Progenitor cell of endocrine pancreas (in vitro differentiated cells): ENCODE measurements around the gene SPEF2. TPM values are rescaled to one million over a fixed set of nuclear protein-coding genes. Genes with fewer than 3 reads are reported as not detected.
"Not testable (repeated sequence)": the region's sequence is repeated elsewhere in the genome, so short reads cannot be mapped to it uniquely, and the experiment has no call there.

Experiments used
- DNase-seq: peaks from one replicate; pipeline ENCODE4 v3.0.0; 2021; ENCODE audit warnings: low spot score; ENCODE audit not compliant: unreplicated experiment
- H3K27ac Mint-ChIP-seq: 2 replicates; pipeline ENCODE4 v1.8.0; 2021; ENCODE audit warnings: mild to moderate bottlenecking, moderate library complexity, mixed read lengths
- H3K27me3 Mint-ChIP-seq: 2 replicates; pipeline ENCODE4 v1.8.0; 2021; ENCODE audit warnings: mixed read lengths
- H3K36me3 Mint-ChIP-seq: 2 replicates; pipeline ENCODE4 v1.8.0; 2022; ENCODE audit warnings: mixed read lengths; ENCODE audit not compliant: insufficient read depth
- H3K4me1 Mint-ChIP-seq: 2 replicates; pipeline ENCODE4 v1.8.0; 2021; ENCODE audit warnings: low read depth, mixed read lengths
- H3K4me3 Mint-ChIP-seq: 2 replicates; pipeline ENCODE4 v1.8.0; 2021; ENCODE audit warnings: low read depth, mild to moderate bottlenecking, moderate library complexity, mixed read lengths
- H3K9me3 Mint-ChIP-seq: 2 replicates; pipeline ENCODE4 v1.8.0; 2021; ENCODE audit warnings: low read depth, mixed read lengths
- CTCF ChIP-seq: fragments of 200-600 bp; sonication (generic); IDR thresholded peaks from one replicate; pipeline ENCODE4 v1.5.0; 2021; ENCODE audit warnings: antibody characterized with exemption, mild to moderate bottlenecking; ENCODE audit not compliant: unreplicated experiment
- total RNA-seq: library from RNA; stranded (reverse); gene quantifications from 2 replicates; pipeline ENCODE4 v1.2.1, GENCODE V29; 2021

SPEF2 gene
- total RNA-seq, 1 donor from 2014 or later = 16.0 TPM

- no peak overlapping the region for H3K4me3 Mint-ChIP-seq
- DNase-seq = no peak
- H3K9me3 Mint-ChIP-seq = peaks cover 3% of the 10 kb centered on the region
- H3K36me3 Mint-ChIP-seq = peaks cover 2% of the 10 kb centered on the region
- no peak overlapping the region for H3K27ac Mint-ChIP-seq
- no peaks in the 10 kb centered on the region for H3K27me3 Mint-ChIP-seq
- no peaks in the 10 kb centered on the region for H3K4me1 Mint-ChIP-seq
- TF ChIP-seq CTCF = no peak
Measured at GRCh38 chr5:35664584-35664983, 46.9 kb downstream of the SPEF2 start.

DNA sequence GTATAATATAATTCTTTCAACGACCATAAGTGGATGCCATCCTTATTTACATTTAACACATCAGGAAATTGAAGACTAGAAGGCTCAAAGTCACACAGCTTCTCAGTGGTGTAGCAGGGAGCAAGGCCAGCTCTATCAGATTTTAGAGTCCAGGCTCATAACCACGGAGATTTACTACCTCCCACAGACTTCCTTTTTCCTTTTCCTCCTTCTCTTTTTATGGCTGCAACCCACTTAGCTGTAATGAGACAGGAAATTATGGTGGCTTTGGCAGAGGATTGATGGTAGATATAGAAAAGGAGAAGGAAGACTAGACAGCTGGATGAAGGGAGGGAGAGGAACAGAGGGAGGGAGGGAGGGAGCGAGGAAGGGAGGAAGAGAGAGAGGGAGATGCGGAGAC is 47.4 kb downstream of the SPEF2 start:
- no peak for TF ChIP-seq CTCF
- peaks cover 3% of the 10 kb centered on the region for H3K9me3 Mint-ChIP-seq

GRCh38 chr5:35668319-35668718 is 50.7 kb downstream of the SPEF2 start:
- H3K27ac Mint-ChIP-seq = no peak overlapping the region
- H3K4me1 Mint-ChIP-seq = no peaks in the 10 kb centered on the region
- H3K27me3 Mint-ChIP-seq = no peaks in the 10 kb centered on the region
- H3K9me3 Mint-ChIP-seq = no peaks in the 10 kb centered on the region
- DNase-seq = no peak
- no peak overlapping the region for H3K4me3 Mint-ChIP-seq
- no peaks in the 10 kb centered on the region for H3K36me3 Mint-ChIP-seq
- no peak for TF ChIP-seq CTCF

More for the DNA sequence above, 47.4 kb downstream of the SPEF2 start:
- peaks cover 2% of the 10 kb centered on the region for H3K36me3 Mint-ChIP-seq
- no peak overlapping the region for H3K4me3 Mint-ChIP-seq
- no peaks in the 10 kb centered on the region for H3K27me3 Mint-ChIP-seq
- no peak overlapping the region for H3K27ac Mint-ChIP-seq
- DNase-seq = no peak
- H3K4me1 Mint-ChIP-seq = no peaks in the 10 kb centered on the region

DNA sequence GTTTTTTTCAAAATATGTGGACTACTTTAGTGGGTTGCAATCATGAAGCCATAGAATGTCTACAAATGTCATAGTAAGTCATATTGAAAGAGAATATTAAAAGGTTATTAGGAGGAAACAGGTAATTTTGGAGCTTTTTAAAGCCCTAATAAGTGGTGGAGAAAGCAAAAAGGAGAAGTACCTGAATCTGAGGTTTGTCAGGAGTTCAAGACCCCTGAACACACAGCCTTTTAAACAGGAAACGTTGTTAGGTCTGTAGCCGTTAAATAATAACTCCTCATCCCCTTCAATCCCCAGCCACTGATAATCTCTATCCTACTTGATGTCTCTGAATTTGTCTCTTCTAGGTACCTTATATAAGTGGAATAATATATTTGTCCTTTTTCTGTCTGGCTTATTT is 51.1 kb downstream of the SPEF2 start:
- H3K36me3 Mint-ChIP-seq = no peaks in the 10 kb centered on the region
- no peak for TF ChIP-seq CTCF

GRCh38 chr5:35671541-35672295 is 54.1 kb downstream of the SPEF2 start:
- no peaks in the 10 kb centered on the region for H3K4me1 Mint-ChIP-seq
- no peaks in the 10 kb centered on the region for H3K9me3 Mint-ChIP-seq
- H3K27me3 Mint-ChIP-seq = no peaks in the 10 kb centered on the region
- no peak overlapping the region for H3K4me3 Mint-ChIP-seq
- H3K36me3 Mint-ChIP-seq = no peaks in the 10 kb centered on the region
- DNase-seq = no peak
- no peak overlapping the region for H3K27ac Mint-ChIP-seq
- no peak for TF ChIP-seq CTCF

More for the DNA sequence above, 51.1 kb downstream of the SPEF2 start:
- H3K4me1 Mint-ChIP-seq = no peaks in the 10 kb centered on the region
- H3K27ac Mint-ChIP-seq = no peak overlapping the region
- H3K4me3 Mint-ChIP-seq = no peak overlapping the region
- H3K27me3 Mint-ChIP-seq = no peaks in the 10 kb centered on the region
- H3K9me3 Mint-ChIP-seq = no peaks in the 10 kb centered on the region
- DNase-seq = no peak

DNA sequence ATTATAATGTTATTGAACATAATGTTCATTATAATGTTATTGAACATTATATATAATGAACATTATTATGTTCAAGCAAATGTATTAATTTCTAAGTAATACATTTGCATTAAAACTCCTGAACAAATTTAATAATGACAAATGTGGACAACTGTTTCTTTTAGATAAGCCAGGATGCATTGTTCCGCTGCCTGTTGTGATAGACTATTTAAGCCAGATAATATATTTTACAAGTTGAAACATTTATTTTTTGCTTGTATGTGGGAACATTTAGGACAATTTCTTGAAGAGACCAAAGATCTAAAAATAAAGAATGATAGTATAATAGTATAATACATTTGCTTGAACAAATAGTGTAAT is 54.6 kb downstream of the SPEF2 start:
- H3K4me1 Mint-ChIP-seq, H3K36me3 Mint-ChIP-seq, H3K9me3 Mint-ChIP-seq, H3K4me3 Mint-ChIP-seq, DNase-seq, H3K27ac Mint-ChIP-seq, H3K27me3 Mint-ChIP-seq: not testable (repeated sequence)
